ENCODE results near the gene SLC7A4.
"Not testable (repeated sequence)": the region's sequence is repeated elsewhere in the genome, so short reads cannot be mapped to it uniquely, and the experiment has no call there.

The SLC7A4 gene

GRCh38 chr22:21052715-21053459, 20.5 kb upstream of the SLC7A4 start:
- TF ChIP-seq ZNF274 (IDR thresholded peaks at IDR 0.05; ENCODE audit: low read depth, low read length), result no peak
- no peak overlapping the region for H3K4me3 ChIP-seq (ENCODE audit: low read length)

GRCh38 chr22:21051831-21052400, 19.6 kb upstream of the SLC7A4 start:
- TF ChIP-seq ZNF274 (IDR thresholded peaks at IDR 0.05; ENCODE audit: low read depth, low read length), result no peak
- H3K4me3 ChIP-seq (ENCODE audit: low read length), result no peak overlapping the region

DNA sequence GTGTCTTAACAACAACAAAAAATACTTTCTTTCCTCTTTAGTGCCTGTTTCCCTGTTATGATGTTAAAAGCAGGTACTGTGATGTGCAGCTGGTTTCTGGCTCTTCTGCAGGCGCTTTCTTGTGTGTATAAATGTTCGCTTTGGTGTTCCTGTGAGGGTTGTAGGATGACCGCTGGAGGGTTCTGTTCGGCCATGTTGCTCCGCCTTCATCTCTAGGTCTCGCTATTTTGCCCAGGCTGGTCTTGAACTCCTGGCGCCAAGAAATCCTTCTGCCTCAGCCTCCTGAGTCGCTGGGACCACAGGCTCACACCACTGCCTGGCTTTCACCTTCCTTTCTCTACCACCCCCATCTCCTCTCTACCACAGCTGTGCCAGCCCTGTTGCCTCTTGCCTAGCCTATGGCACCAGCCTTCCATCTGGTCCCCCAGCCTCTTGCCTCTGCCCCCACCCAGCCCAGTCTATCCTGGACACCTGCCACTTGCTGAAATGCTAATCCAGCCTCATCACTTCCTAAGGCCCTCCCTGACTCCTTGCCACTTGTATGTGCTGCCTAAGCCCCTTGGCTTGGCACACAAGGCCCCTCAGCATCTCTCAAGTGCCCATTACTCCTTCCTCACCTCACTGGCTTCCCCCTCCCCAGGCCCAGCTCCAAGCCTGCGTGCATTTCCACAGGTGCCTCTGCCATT, 18.9 kb upstream of the SLC7A4 start:
- H3K4me3 ChIP-seq (ENCODE audit: low read length), result no peak overlapping the region
- TF ChIP-seq ZNF274 (IDR thresholded peaks at IDR 0.05; ENCODE audit: low read depth, low read length), result no peak

DNA sequence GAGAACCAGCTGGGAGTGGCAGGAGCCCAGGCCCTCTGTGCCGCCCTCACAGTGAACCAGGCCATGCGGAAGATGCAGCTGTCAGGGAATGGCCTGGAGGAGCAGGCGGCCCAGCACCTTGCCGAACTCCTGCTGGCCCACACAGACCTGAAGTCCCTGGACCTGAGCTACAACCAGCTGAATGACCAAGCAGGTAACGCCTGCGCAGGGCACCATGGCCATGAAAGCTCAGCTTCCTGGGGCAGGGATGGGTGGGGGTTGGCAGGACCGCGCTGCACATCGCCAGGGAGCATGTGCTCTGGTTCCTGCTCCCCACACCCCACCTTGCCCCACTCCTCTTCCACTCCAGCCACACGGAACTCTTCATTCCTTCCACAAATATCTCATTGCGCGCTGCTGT, 16.6 kb upstream of the SLC7A4 start:
- H3K4me3 ChIP-seq (ENCODE audit: low read length), result not testable (repeated sequence)

DNA sequence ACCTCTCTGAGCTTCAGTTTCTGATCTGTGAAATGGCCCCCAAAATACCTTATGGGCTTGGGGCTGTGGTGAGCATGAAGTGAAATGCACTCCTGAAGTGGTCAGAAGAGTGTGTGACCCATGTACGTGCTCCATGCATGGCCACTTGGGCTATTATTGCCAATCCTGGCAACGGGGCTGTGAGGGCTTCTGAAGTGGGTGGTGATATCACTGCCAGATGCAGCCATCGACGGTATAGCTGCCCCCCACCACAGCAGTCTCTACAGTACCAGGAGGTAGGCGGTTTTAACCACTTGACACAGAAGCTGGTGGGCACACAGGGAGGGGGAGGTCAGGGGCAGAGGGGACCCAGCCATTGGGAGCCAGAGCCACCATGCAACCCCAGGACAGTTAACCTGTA, 16.1 kb upstream of the SLC7A4 start:
- not testable (repeated sequence) for H3K4me3 ChIP-seq (ENCODE audit: low read length)

DNA sequence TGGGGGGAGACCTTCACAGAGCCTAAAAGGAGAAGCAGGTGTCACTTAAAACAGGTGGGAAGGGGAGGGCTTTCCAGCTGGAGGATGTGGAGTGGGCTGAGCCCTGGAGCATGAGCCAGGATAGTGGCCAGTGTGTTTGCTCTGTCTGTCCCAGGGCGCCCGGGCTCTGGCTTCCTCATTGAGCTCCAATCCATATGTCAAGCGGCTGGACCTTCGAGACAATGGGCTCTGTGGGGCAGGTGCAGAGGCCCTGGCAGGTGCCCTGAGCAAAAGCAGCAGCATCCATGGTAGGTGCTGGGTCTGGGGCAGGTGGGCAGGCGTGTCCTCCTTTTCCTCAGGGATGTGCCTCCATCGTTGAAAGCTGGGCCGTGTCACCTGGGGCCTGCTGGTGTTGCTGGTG, 15.4 kb upstream of the SLC7A4 start:
- no peak overlapping the region for H3K4me3 ChIP-seq (ENCODE audit: low read length)
- TF ChIP-seq ZNF274 (IDR thresholded peaks at IDR 0.05; ENCODE audit: low read depth, low read length), result no peak

GRCh38 chr22:21047035-21047661, 14.8 kb upstream of the SLC7A4 start:
- TF ChIP-seq ZNF274 (IDR thresholded peaks at IDR 0.05; ENCODE audit: low read depth, low read length), result no peak
- H3K4me3 ChIP-seq (ENCODE audit: low read length), result no peak overlapping the region

DNA sequence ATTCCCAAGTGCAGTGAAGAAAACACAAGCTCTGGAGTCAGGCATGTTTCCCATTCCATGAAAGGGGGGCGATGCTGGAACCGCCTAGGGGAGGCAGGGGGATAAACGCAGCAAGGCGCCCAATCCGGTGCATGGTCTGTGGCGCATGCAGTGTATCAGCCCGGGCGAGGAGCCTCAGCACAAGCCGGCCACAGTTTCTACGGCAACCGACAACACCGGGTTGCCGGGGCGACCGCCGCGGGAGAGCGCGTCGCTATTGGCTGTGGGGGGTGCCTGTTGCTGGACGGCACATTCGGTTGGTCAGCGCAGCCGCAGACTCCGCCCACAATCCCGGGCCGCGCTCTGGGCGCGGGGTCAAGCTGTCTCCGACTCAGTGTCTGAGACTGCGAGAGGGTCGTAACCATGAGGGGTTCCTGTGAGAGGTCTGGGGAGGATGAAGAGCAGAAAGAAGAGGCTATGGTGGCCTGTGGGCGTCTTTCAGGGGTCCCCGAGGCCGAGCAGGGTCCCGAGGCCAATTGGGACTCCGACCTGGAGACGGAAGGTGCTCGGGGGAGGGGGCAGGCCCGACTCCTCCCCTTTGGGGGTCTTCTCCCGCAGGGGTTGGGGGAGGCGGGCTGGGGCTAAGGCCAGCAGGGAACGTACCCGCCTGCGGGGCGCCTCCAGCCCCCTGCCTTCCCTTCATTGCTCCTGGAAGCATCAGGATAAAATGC, 13.4 kb upstream of the SLC7A4 start, which contains the start of gene LRRC74B:
TSS of gene LRRC74B (plus strand) at position 362 of the 710 bp plus-strand sequence. CDS start at position 403, 41 bp downstream.
- H3K4me3 ChIP-seq (ENCODE audit: low read length), result no peak within 1 kb of the TSS; the same call in 1 of the 2 replicates
- TF ChIP-seq ZNF274 (IDR thresholded peaks at IDR 0.05; ENCODE audit: low read depth, low read length), result no peak

DNA sequence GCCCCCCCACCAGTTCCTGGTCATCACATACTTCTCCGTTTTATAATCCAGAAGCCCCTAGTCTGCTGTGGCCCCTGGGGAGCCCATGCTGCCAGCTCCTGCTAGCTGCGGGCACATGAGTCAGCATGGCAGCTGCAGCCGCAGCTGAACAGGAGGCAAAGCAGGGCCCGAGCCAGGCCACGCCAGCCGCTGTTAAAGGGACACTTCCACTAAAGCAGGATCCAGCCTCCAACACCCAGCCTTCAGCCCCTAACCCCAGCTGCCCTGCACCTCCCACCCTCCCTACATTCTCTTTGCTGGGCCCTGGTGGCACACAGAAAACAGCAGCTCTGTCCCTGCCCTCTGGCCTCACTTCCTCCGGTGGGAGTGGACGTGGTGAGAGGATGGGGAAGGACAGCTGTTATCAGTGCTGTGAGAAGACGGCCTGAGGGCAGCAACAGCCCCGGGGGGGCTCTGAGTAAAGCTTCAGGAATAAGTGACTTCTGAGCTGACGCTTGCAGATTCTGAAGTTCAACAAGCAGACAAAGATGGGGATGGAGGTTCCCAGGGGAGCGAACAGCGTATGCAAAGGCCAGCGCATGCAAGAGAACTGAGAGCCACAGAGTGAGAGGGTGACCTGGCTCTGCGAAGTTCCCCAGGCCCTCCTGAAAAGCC, 12.7 kb upstream of the SLC7A4 start:
- no peak for TF ChIP-seq ZNF274 (IDR thresholded peaks at IDR 0.05; ENCODE audit: low read depth, low read length)
- H3K4me3 ChIP-seq (ENCODE audit: low read length), result no peak overlapping the region

- H3K4me3 ChIP-seq (ENCODE audit: low read length), result no peak overlapping the region
- no peak for TF ChIP-seq ZNF274 (IDR thresholded peaks at IDR 0.05; ENCODE audit: low read depth, low read length)
These were observed 11.6 kb upstream of the SLC7A4 start for GRCh38 chr22:21043860-21044535.

DNA sequence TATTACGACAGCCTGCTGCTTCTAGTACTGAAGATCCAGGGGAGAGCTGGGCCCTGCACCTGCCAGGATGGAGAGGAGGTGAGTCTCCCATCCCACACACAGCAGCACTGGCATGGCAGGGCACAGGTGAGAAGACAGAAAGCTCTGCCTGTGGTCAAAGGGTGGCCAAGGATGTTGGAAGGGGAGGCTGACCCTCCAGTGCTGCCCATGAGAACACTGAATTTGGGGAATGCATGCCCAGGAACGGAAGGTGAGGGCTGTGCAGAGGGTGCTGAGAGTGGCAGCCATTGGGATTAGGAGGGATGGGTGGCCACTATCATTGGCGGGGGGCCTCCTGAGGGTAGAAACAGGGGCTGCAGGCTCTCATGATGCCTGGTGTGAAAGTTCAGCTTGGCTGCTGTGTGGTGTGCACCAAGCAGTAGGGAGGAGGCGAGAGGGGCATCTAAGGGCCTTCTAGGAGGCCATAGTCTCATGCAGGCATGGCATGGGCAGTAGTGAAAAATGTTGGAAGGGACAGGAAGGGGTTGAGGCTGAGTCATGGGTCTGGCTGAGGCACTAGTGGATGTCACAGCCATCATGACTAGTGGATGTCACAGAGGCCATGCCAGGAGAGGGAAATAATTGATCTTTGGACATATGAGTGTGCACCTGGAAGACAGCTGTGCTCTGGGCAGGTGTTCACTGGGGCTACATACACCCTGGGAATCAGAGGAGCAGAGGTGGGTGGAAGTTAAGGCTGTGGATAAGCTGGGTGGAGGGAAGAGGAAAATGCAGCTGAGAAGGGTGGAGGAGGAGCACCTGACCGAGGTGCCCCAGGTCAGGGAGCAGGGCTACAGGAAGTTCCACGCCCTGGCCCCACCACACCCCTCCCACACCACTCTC, 10.9 kb upstream of the SLC7A4 start:
- TF ChIP-seq ZNF274 (IDR thresholded peaks at IDR 0.05; ENCODE audit: low read depth, low read length), result no peak
- H3K4me3 ChIP-seq (ENCODE audit: low read length), result no peak overlapping the region

GRCh38 chr22:21041937-21042336, 9.6 kb upstream of the SLC7A4 start:
- H3K4me3 ChIP-seq (ENCODE audit: low read length), result no peak overlapping the region
- no peak for TF ChIP-seq ZNF274 (IDR thresholded peaks at IDR 0.05; ENCODE audit: low read depth, low read length)

- not testable (repeated sequence) for H3K4me3 ChIP-seq (ENCODE audit: low read length)
These were observed 6.8 kb upstream of the SLC7A4 start for GRCh38 chr22:21039158-21039557.

All from GM08714 (cell line).